Medulla oblongata (tissue), 1 donor: Measurements from ENCODE around the gene GUK1.

ENCODE experiments used
- DNase-seq: peaks from one replicate; pipeline ENCODE4 v3.0.0-alpha.2; 2015; ENCODE audit errors: extremely low spot score

The GUK1 gene

DNA sequence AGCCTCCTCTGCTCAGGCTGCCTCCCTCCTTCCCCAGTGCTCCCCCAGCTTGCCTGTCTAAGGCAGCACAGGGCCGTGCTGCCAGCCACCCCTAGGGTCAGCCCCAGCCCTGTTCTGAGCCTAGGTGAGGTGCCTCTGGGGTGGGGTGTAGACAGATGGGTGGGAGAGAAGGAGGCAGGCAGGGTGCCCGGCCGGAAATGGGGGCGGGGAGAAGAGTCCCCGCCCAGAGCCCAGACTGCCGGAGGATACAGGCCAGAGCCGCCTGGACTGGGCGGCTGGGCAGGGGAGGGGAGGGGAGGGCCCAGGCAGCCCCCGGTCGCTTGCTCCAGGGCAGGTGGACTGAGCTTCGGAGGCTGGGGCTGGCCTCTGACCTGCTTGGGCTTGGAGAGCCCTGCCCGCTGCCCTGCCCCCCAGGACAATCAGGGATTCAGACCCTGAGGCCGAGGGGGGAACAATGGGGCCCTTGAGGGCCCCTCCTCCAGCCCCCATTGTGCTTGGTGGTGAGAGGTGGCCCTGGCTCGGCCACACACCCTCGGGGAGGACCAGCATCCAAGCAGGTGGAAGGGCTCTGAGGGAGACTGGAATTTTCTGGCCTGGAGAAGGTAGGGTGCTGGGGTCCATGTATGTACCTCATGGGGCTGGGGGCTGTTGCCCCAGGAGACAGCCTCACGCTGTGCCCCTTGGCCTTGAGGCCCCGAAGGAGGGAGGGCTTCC, 9.5 kb downstream of the GUK1 start, which contains the start of gene GJC2:
Gene GJC2 (plus strand): TSS at position 525 of the 714 bp plus-strand sequence. CDS start 7,829 bp downstream, outside the sequence.
- DNase-seq, result peak; percentile 73

DNA sequence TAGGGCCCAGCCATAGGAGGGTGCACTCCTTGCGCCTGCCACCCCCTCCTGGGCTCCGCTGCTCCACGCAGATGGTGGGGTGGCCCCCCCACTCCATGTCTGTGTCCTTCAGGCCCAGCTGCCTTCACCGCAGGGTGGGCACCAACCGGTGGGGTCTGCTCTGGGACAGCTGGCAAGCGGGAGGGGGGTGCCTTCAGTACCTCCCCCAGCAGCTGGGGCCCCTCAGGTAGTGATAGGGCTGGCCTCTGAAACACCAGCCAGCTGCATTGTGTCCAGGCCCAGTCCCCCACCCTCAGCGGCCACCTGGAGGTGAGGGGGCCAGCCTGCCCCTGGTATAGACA, 10.0 kb downstream of the GUK1 start:
- no peak for DNase-seq

DNA sequence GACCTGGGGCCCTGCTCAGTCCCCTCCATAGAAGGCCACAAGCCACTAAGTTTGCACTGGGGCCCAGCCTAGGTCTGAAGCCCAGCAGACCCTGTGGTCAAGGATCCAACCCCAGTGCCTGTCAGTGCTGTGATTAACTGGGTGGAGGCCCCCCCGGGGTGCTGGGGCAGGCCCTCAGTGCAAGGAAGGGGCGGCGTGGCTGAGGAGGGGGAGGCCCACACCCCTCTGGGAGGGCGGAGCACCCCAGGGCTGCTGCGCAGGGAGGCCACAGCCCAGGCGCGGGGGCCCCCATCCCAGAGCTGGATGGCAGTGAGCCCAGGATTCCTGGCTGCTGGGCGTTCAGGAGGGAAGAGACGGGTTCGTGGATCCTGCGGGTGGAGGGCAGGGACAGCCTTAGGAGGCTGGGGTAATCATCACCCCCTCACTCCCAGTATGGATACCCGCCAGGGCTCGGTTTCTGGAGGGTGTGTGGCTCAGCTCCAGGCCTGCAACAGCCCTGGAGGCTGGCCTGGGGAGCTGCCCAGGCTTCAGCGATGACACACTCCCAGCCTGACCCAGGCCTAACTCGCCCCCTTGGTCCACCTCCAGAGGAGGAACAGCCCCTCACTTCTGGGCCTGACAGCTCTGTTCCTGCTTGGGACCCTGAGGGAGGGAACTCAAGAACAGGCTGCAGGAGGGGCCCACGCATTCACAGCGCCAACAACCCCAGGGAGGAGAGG, 10.5 kb downstream of the GUK1 start:
- DNase-seq, result peak; percentile 88

DNA sequence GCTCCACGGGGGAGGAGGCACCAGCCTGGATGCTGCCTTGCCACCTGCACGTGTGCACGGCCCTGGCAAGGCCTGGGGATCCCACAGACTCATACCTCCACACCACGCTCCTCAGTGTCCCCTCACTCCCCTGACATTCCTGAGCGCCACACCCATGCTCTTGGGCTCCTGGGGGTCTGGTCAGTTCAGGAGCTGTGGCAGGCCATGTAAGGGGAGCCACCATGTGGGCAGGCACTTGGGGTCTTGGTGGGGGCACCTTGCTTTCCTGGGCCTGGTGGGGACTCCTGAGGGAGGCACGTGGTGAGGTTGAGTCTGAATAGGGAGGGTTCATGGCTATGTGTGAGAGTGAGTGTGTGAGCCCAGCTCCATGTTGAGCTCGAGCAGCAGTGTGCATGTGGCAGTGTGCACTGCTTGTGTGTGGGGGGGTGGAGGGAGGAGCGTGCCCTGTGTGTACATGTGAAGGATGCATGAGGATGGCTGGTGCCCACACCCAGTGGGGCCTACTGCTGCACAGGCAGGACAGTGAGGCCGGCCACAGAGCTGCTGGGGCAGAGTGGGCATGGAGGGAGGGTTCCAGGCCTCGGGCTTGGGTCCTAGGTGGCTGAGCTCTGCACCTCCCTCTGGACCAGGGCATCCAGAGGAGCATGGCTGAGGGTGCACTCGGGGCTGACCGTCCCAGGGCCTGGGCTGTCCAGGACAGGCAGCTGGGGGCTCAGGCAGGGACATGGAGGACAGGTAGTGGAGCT, 11.3 kb downstream of the GUK1 start:
- no peak for DNase-seq

DNA sequence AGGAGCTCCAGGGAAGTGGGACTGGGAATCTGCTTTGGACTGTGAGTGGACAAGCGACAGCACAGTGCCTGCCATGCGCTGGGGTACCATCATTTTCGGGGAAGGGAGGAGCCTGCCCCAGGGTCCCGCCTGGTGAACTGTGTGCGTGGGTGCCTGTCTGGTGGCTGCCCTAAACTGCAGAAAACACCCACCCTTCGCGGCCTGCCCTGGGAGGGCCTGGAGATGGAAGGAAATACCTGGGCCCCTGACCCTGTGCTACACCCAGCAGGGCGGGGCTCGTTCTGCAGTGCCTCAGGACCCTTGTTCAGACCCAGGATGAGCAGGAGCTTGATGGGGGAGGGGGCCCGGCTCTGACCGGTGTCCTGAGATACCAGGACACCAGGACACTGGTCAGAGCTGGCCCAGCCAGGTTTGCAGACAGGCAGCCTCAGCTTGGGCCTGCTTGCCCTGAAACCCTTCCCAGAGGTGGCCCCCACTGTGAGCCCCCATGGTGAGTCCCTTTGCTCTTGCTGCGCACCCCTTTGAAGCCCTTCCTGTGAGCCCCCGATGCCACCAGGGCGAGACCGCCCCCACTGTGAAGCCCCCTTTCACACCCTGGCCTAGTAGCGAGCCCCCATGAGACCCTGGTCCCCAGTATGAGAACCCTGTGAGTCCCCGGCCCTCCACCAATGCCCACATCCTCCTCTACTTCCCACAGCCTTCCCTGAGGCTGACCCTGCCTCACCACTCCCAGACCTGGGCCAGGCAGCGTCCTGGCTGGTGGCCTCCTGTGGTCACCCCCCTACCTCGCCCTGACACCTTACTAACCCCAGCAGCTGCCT, 12.2 kb downstream of the GUK1 start:
- no peak for DNase-seq

DNA sequence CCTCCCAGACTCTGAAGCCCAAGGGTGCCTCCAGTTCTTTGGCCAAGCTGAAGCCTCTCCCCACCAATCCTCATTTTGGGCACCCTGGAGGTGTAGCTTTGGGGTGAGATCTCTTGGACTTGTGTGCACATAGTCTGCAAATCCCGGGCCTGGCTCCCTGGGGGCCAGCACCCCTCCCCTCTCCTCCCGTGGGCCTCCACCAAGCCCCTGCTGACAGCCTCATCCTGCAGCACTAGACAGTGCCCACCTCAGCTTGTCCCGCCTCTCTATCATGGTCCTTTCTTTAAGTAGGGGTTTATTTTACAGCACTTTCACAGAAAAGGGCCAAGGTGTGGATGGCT, 12.8 kb downstream of the GUK1 start:
- DNase-seq, result no peak

DNA sequence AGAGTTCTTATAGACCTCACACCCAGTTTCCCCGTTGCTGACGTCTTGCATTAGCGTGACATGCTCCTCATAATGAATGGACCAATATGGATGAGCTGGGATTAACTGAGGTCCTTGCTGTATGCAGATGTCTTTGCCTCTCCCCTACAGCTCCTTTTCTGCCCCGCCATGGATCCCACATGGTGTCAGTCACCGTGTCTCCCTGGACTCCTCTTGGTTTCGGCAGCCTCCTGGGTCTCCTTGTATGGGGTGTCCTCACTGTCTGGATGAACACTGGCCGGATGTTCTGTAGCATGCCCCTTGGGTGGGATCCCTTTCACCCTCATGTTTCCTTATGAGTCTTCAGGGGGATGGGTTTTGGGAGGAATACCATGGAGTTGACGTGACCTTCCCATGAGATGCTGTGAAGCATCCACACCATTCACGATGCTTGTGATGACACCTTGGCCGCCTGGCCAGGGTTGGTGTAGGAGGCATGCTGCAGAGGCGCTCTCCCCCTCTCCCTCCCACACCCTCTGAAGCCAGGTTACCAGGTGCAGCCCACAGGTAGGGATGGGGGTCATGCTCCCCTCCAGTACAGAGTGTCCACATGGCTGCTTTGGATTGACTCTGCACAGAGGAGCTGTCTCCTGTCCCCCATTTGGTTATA, 14.1 kb downstream of the GUK1 start:
- DNase-seq, result no peak

DNA sequence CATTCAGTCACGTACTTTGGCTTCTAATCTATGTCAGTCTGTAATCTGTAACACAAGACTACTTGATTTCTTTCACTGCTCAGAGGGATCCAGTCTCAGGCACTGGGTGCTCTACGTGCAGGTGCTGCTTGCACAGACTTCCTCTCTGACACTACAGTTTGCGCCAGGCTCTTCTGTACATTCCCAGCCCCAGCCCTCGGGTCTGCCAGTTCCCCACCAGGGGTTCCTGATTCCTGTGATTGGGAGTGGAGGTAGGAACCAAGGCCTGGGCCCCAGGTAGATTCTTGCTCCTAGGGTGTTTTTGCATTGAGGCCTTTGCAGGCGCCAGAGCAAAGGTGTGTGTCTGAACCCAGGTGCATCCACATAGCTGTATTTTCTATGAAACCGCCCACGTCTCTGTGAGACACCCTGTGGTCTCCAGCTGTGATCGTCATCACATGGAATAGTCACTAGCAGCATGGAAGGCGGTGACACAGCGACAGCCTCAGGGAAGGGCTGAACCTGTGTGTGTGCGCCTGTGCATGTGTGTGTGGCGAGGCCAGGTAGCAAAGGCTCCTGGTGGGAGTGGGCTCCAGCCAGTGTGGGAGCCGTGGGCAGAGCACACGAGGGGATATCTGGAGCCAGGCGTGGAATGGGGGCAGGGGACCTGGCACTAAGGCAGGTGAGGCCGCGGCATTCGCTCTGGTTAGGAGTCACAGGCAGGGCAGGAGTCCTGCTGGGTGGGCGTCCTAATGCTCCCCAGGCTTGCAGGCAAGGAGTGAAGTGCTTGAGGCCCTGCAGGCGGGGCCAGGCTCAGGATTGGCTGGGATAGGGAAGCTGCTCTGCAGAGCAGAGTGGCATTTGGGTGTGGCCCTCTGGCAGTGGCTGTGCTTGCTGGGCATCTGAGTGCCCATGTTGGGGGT, 14.8 kb downstream of the GUK1 start:
- no peak for DNase-seq

DNA sequence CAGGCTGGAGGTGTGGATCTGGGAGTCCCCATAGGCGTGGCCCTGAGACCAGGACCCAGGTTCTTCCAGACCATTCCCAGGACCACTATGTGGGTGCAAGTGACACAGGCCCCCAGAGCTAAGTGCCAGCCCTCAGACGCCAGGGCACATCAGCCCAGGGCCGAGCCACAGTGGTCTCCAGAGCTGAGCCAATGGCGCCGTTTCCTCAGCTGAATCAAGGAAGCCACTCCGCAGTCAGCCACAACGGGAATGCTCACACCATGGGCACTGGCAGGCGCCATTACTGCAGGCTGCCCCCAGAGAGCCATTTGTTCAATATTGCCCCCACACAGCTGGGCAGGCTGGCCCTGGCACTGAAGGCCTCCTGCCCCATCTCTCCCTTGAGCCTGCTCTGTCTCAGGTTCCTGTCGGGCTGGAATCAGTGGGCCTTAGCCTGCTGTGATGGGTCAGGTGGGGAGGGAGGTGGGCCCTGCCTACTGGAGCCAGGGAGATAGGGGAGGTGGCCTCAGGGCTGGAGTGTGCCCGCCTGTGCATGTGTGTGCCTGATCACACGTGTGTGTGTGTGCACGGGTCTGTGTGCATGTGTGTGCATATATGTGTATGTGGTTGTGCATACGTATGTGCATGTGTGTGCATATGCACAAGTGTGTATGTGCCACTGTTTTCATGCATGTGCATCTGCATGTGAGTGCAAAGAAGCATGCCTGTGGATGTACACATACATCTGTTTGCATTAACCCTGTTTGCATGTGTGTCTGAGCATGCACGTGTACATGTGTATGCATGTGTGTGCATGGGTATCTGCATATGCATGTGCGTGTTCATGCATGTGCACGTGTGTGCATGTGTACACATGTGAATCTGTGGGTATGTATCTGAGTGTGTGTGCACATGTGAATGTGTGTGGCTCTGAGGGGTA, 15.8 kb downstream of the GUK1 start:
- DNase-seq, result no peak

DNA sequence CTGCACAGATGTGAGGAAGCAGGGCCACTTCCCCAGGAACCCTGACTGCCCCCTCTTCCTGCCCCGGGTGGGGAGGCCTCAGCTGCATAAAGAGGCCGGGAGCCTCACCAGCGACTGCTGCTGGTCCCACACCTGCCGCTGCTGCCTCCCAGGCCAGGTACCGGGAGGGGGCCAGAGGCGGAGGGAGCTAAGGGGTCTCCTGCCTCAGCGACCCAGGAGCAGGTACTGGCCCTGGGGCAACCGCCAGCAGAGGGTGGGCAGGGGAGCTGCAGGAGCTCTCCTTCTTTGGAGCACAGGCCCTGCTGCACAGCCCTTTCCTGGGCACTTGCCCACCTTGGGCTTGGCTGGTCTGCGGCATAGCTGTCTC, 16.4 kb downstream of the GUK1 start:
- no peak for DNase-seq

DNA sequence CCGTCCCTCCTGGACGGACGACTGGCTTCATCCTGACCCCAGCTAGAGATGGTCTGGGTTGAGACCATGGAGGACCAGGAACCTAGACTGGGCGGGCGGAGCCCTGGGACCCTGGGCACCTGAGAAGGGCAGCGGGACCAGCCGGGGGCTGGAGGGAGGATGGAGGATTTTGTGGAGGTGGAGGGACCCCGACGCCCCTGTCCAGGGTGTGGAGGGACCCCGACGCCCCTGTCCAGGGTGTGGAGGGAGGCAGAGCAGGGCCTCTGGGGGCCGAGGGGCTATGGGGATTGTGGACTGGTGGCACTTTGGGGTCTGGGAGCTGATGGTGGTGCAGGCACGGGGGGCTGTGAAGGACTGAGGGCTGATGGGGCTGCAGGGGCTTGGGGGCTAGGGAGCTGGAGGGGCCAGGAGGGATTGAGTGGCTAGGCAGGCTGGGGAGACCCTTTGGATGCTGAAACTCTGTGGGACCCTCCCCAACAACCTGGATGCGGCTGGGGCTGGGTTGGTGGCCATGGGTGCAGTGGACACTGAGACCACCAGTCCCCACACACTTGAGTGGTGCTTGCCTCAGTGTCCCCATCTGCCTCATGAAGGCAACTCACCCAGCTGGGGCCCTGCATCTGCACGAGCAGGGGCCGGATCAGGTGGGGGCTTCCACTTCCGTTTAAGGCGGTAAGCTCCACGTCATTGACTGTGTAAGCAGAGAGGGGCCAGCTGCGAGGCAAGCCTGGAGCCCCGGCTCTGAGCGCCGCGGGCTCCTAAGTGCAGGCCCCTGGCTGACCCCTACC, 17.1 kb downstream of the GUK1 start:
- no peak for DNase-seq

DNA sequence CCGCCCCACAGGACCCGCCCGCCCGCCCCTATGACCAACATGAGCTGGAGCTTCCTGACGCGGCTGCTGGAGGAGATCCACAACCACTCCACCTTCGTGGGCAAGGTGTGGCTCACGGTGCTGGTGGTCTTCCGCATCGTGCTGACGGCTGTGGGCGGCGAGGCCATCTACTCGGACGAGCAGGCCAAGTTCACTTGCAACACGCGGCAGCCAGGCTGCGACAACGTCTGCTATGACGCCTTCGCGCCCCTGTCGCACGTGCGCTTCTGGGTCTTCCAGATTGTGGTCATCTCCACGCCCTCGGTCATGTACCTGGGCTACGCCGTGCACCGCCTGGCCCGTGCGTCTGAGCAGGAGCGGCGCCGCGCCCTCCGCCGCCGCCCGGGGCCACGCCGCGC, 17.6 kb downstream of the GUK1 start:
- no peak for DNase-seq

DNA sequence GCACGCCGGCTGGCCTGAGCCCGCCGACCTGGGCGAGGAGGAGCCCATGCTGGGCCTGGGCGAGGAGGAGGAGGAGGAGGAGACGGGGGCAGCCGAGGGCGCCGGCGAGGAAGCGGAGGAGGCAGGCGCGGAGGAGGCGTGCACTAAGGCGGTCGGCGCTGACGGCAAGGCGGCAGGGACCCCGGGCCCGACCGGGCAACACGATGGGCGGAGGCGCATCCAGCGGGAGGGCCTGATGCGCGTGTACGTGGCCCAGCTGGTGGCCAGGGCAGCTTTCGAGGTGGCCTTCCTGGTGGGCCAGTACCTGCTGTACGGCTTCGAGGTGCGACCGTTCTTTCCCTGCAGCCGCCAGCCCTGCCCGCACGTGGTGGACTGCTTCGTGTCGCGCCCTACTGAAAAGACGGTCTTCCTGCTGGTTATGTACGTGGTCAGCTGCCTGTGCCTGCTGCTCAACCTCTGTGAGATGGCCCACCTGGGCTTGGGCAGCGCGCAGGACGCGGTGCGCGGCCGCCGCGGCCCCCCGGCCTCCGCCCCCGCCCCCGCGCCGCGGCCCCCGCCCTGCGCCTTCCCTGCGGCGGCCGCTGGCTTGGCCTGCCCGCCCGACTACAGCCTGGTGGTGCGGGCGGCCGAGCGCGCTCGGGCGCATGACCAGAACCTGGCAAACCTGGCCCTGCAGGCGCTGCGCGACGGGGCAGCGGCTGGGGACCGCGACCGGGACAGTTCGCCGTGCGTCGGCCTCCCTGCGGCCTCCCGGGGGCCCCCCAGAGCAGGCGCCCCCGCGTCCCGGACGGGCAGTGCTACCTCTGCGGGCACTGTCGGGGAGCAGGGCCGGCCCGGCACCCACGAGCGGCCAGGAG, 18.3 kb downstream of the GUK1 start:
- DNase-seq, result no peak

DNA sequence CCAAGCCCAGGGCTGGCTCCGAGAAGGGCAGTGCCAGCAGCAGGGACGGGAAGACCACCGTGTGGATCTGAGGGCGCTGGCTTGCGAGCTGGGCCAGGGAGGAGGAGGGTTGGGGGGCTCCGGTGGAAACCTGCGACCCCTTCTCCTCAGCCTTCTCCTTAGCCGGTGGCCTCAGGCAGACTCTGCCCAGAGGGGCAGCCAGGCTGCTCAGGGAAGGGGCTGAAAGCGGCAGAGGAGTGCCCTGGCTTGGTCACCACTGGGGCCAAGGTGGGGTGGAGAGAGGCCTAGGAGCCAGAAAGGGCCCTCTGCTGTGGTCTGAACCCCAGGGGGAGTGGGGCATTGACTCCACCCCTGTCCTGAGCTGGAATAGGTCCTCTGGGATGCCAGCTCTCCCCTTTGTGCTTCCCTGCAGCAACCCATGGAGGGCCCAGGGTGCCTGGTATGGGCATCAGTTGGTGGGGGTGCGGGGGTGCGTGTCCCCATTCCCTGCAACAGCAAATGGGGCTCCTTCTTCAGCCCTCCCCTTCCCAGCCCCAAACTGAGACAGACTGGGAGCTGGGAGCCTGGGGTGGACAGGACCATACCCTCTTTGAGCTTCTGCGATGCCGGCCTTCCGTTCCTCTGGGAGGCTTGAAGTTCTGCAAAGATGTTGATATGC, 19.1 kb downstream of the GUK1 start:
- no peak for DNase-seq

DNA sequence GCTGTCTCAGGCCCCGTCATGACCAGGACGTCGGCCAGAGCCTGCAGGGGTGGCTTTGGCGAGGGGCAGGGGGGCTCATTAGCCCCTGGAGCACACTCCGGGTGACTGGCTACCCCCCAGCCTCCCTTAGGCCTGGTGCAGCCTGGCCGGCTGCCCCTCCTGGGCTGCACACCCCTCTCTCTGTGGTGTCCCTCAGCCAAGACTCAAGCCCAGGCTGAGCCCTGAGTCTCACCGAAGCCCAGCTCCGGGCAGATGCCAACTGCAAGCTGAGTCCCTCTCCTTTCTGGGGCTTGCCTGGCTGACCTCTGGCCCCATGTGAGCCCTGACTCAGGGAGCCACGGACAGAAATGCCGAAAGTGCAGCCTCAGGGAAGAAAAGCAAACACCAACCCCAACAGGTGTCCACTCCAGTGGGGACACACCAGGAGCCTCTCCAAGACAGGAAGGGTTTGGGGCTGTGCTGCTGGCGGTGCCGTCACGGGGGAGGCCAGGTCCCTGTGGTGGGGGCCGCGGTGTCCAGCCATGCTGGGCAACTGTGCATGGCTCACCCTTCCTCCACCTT, 20.2 kb downstream of the GUK1 start:
- no peak for DNase-seq

DNA sequence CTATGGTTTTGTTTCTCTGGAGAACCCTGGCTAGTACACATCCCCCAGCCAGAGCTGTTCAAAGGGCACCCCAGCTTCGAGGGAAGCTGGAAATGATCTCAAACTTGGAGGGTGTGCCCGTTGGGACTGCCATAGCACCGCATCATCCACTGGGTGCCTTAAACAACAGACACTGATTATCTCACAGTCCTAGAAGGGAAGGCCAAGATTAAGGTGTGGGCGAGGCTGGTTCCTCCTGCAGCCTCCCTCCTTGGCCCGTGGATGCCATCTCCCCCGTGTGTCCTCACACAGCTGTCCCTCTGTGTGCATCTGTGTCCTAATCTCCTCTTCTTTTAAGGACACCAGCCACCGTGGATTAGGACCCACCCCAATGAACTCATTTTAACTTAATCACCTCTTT, 21.3 kb downstream of the GUK1 start:
- no peak for DNase-seq

DNA sequence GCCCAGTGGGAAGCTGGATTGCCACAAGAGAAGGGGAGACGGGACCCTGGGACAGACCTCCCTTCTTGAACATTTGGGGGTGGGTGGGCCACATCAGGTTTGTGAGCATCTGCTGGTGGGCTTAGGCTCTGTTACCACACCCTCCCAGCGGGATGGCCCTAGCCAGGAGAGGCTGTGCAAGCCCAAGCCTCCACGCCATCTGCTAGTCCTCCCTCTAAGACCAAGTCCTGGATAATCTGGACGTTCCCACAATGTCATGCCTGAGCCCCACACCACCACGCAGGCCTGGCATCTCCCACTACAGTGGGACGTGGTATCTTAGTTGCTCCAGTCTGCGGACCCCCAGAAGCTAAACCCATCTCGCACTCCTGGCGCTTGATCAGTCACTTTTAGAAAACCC, 21.8 kb downstream of the GUK1 start:
- no peak for DNase-seq
